Measurements from ENCODE around the gene LMF2.

Gene LMF2

DNA sequence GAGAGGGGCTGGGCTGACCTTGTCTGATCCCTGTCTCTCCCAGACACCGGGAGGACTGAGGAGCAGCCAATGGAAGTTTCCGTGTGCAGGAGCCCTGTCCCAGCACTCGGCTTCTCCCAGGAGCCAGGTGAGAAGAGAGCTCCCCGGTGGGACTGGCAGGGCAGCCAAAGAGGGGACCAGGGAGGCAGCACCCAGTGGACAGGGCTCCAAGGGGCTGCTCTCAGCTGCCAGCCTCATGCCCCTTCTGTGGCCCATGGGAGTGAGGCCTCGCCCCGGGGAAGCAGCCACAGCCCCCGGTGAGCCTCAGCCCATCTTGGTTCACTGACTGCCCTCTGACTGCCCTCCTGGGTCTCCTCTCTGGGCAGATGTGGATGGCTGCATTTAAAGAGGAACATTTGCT, 11.1 kb upstream of the LMF2 start:
- Histone ChIP-seq H3K9ac (ENCODE audit: low read length) (no peak overlapping the region), H3K4me1 (ENCODE audit: control insufficient read depth, insufficient read depth, low read length) (peaks cover 8% of the 10 kb centered on the region), H3K36me3 (ENCODE audit: control insufficient read depth, insufficient read depth, low read length) (peaks cover 24% of the 10 kb centered on the region), H3K9me3 (ENCODE audit: control insufficient read depth, low read length) (no peaks in the 10 kb centered on the region), H3K4me3 (ENCODE audit: low read length) (no peak overlapping the region), H3K27me3 (ENCODE audit: control insufficient read depth, insufficient read depth, low read length) (no peaks in the 10 kb centered on the region)

- Histone ChIP-seq H3K9ac (ENCODE audit: low read length) (no peak overlapping the region), H3K4me1 (ENCODE audit: control insufficient read depth, insufficient read depth, low read length) (no peaks in the 10 kb centered on the region), H3K9me3 (ENCODE audit: control insufficient read depth, low read length) (no peaks in the 10 kb centered on the region), H3K4me3 (ENCODE audit: low read length) (no peak overlapping the region), H3K36me3 (ENCODE audit: control insufficient read depth, insufficient read depth, low read length) (peaks cover 14% of the 10 kb centered on the region), H3K27me3 (ENCODE audit: control insufficient read depth, insufficient read depth, low read length) (no peaks in the 10 kb centered on the region)
Observed at GRCh38 chr22:50517495-50518260, 10.2 kb upstream of the LMF2 start.

GRCh38 chr22:50516891-50517290, 9.4 kb upstream of the LMF2 start:
- H3K4me1 ChIP-seq (ENCODE audit: control insufficient read depth, insufficient read depth, low read length): no peaks in the 10 kb centered on the region
- no peaks in the 10 kb centered on the region for H3K9me3 ChIP-seq (ENCODE audit: control insufficient read depth, low read length)
- H3K4me3 ChIP-seq (ENCODE audit: low read length): no peak overlapping the region
- H3K27me3 ChIP-seq (ENCODE audit: control insufficient read depth, insufficient read depth, low read length): no peaks in the 10 kb centered on the region
- H3K9ac ChIP-seq (ENCODE audit: low read length): no peak overlapping the region
- H3K36me3 ChIP-seq (ENCODE audit: control insufficient read depth, insufficient read depth, low read length): peaks cover 7% of the 10 kb centered on the region

DNA sequence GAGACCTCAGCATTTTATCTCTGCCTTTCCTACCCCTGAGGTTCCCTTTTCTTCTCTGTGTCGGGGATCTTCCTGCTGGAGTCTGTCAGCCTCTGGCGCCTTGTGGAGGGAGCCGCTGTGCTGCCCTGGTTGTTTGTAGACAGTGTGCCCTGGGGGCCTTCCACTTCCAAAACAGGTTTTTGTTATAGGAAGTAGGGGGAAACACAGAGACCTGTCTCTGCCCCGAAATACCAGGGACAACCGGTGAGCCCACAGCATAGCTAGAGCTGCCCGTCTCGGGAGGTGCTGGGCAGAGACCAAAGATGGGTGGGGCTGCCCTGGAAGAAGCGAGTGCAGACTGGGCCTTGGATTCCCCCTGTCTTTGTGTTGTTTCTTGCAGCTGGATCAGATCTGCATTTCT, 8.6 kb upstream of the LMF2 start:
- no peaks in the 10 kb centered on the region for H3K9me3 ChIP-seq (ENCODE audit: control insufficient read depth, low read length)
- H3K36me3 ChIP-seq (ENCODE audit: control insufficient read depth, insufficient read depth, low read length): peaks cover 7% of the 10 kb centered on the region
- no peaks in the 10 kb centered on the region for H3K4me1 ChIP-seq (ENCODE audit: control insufficient read depth, insufficient read depth, low read length)
- H3K4me3 ChIP-seq (ENCODE audit: low read length): no peak overlapping the region
- no peak overlapping the region for H3K9ac ChIP-seq (ENCODE audit: low read length)
- no peaks in the 10 kb centered on the region for H3K27me3 ChIP-seq (ENCODE audit: control insufficient read depth, insufficient read depth, low read length)

GRCh38 chr22:50513175-50513574, 5.7 kb upstream of the LMF2 start:
- Histone ChIP-seq H3K27me3 (ENCODE audit: control insufficient read depth, insufficient read depth, low read length) (no peaks in the 10 kb centered on the region), H3K9me3 (ENCODE audit: control insufficient read depth, low read length) (no peaks in the 10 kb centered on the region), H3K9ac (ENCODE audit: low read length) (no peak overlapping the region), H3K4me3 (ENCODE audit: low read length) (no peak overlapping the region), H3K36me3 (ENCODE audit: control insufficient read depth, insufficient read depth, low read length) (no peaks in the 10 kb centered on the region), H3K4me1 (ENCODE audit: control insufficient read depth, insufficient read depth, low read length) (peaks cover 11% of the 10 kb centered on the region)

DNA sequence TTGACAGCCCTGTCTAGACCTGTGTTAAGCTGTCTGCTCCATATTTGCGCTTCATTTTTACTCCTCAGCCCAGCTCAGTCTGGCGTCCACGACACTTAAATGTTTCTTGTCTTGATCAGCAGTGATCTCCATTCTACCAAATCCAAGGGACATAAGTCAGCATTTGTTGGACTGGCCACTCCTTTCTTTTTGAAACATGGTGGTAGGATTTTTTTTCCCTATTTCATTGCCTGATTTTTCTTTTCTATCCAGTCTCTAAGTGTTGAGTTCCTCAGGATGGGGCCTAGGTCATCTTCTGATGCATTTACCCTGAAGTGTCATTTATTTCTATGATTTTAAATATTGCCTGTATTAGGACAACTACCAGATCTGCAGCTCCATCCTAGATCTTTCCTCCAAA, 1.4 kb upstream of the LMF2 start:
- peak overlapping the region; percentile 65 for H3K9ac ChIP-seq (ENCODE audit: low read length)
- no peaks in the 10 kb centered on the region for H3K9me3 ChIP-seq (ENCODE audit: control insufficient read depth, low read length)
- no peaks in the 10 kb centered on the region for H3K36me3 ChIP-seq (ENCODE audit: control insufficient read depth, insufficient read depth, low read length)
- H3K4me1 ChIP-seq (ENCODE audit: control insufficient read depth, insufficient read depth, low read length): peaks cover 26% of the 10 kb centered on the region
- H3K27me3 ChIP-seq (ENCODE audit: control insufficient read depth, insufficient read depth, low read length): no peaks in the 10 kb centered on the region
- H3K4me3 ChIP-seq (ENCODE audit: low read length): peak overlapping the region; percentile 72

- H3K9me3 ChIP-seq (ENCODE audit: control insufficient read depth, low read length): no peaks in the 10 kb centered on the region
- H3K27me3 ChIP-seq (ENCODE audit: control insufficient read depth, insufficient read depth, low read length): no peaks in the 10 kb centered on the region
- H3K4me1 ChIP-seq (ENCODE audit: control insufficient read depth, insufficient read depth, low read length): peaks cover 26% of the 10 kb centered on the region
- H3K9ac ChIP-seq (ENCODE audit: low read length): peak within 1 kb of the TSS; percentile 82
- no peaks in the 10 kb centered on the region for H3K36me3 ChIP-seq (ENCODE audit: control insufficient read depth, insufficient read depth, low read length)
- H3K4me3 ChIP-seq (ENCODE audit: low read length): peak within 1 kb of the TSS; percentile 82
Observed at GRCh38 chr22:50507991-50508884, 736 bp upstream of the LMF2 start, which contains the start of gene NCAPH2. Gene NCAPH2 (plus strand): TSS chr22:50508224. CDS start chr22:50508338, 114 bp downstream.

GRCh38 chr22:50506611-50507420, 686 bp downstream of the LMF2 start:
- H3K4me3 ChIP-seq (ENCODE audit: low read length): peak overlapping the region; percentile 82
- H3K4me1 ChIP-seq (ENCODE audit: control insufficient read depth, insufficient read depth, low read length): peaks cover 26% of the 10 kb centered on the region
- peak overlapping the region; percentile 82 for H3K9ac ChIP-seq (ENCODE audit: low read length)
- no peaks in the 10 kb centered on the region for H3K9me3 ChIP-seq (ENCODE audit: control insufficient read depth, low read length)
- no peaks in the 10 kb centered on the region for H3K27me3 ChIP-seq (ENCODE audit: control insufficient read depth, insufficient read depth, low read length)
- no peaks in the 10 kb centered on the region for H3K36me3 ChIP-seq (ENCODE audit: control insufficient read depth, insufficient read depth, low read length)

DNA sequence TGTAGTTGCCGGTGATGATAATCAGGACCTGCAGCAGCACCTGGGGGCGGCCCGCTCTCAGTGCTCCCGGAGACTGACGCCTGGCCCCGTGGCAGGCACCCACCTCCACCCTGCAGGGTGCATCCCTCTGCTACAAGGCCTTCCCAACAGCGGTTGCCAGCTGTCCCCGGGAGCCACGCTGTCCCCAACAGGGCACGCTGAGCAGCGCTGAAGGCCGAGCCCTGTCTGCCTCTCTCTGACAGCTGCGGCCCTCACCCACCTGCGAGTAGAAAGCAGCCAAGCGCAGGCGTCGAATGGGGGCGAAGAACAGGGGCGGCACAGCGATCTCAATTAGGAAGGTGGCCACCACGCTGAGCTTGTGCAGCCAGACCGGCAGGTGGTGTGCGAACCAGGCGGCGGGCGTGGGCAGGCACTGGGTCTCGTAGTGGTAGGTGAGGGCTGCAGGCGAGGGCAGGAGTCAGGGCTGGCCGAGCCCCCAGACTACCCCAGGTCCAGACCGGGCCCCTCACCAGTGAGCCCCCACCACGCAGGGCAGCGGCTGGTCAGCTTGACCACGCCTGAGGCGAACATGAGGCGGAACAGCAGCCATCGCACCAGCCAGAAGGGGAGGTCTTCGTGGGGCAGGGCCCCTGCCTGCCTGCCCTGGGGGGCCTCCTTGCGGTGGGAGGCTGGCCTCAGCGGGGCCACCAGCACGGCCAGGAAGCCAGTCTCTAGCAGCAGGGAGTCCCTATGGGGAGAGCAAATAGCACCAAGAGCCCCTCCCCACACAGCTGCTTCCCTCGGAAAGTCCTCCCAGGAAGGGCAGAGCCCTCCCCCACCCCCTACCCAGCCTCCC, 1.5 kb downstream of the LMF2 start:
- Histone ChIP-seq H3K27me3 (ENCODE audit: control insufficient read depth, insufficient read depth, low read length) (no peaks in the 10 kb centered on the region), H3K36me3 (ENCODE audit: control insufficient read depth, insufficient read depth, low read length) (no peaks in the 10 kb centered on the region), H3K9ac (ENCODE audit: low read length) (peak overlapping the region; percentile 82), H3K4me1 (ENCODE audit: control insufficient read depth, insufficient read depth, low read length) (peaks cover 26% of the 10 kb centered on the region), H3K4me3 (ENCODE audit: low read length) (no peak overlapping the region), H3K9me3 (ENCODE audit: control insufficient read depth, low read length) (no peaks in the 10 kb centered on the region)

DNA sequence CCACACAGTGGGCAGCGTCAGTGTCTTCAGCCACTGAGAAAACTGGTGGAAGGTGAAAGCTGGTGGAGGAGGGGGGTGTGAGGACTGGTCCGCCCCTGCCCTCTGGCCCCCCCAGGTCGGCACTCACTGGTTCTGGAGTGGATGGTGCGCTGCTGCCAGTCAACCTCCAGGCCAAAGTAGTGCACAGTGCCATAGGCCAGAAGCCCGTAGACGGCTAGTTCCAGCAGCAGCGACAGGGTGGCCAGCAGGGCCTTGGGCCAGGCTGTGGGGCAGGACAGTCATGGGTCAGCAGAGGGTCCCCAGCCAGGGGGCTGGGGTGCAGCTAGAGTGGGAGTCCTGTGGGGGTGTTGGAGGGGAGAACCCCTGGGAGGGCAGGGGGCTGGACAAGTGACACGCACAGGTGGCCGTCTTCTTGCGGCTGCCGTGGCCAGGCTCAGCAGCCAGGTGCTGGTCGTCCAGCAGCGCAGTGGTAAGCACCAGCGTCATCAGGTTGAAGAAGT, 2.2 kb downstream of the LMF2 start:
- Histone ChIP-seq H3K9me3 (ENCODE audit: control insufficient read depth, low read length) (no peaks in the 10 kb centered on the region), H3K27me3 (ENCODE audit: control insufficient read depth, insufficient read depth, low read length) (no peaks in the 10 kb centered on the region), H3K4me3 (ENCODE audit: low read length) (no peak overlapping the region), H3K36me3 (ENCODE audit: control insufficient read depth, insufficient read depth, low read length) (no peaks in the 10 kb centered on the region), H3K4me1 (ENCODE audit: control insufficient read depth, insufficient read depth, low read length) (peaks cover 26% of the 10 kb centered on the region), H3K9ac (ENCODE audit: low read length) (no peak overlapping the region)
